ENCODE results near the gene OLFM4.

The OLFM4 gene

GRCh38 chr13:52992110-52992509 is 36.5 kb upstream of the OLFM4 start:
- no peak for DNase-seq (ENCODE audit: low read depth)
- H3K4me3 ChIP-seq (ENCODE audit: low read length): no peak overlapping the region
- no peak for TF ChIP-seq CTCF (conservative IDR thresholded peaks at IDR 0.05; ENCODE audit: low read depth, low read length)

GRCh38 chr13:52994051-52994450 is 34.6 kb upstream of the OLFM4 start:
- no peak for DNase-seq (ENCODE audit: low read depth)
- no peak for TF ChIP-seq CTCF (conservative IDR thresholded peaks at IDR 0.05; ENCODE audit: low read depth, low read length)
- no peak overlapping the region for H3K4me3 ChIP-seq (ENCODE audit: low read length)

GRCh38 chr13:52994865-52995264 is 33.7 kb upstream of the OLFM4 start:
- no peak for TF ChIP-seq CTCF (conservative IDR thresholded peaks at IDR 0.05; ENCODE audit: low read depth, low read length)
- DNase-seq (ENCODE audit: low read depth): no peak
- H3K4me3 ChIP-seq (ENCODE audit: low read length): no peak overlapping the region

GRCh38 chr13:52995946-52996345 is 32.7 kb upstream of the OLFM4 start:
- TF ChIP-seq CTCF (conservative IDR thresholded peaks at IDR 0.05; ENCODE audit: low read depth, low read length): no peak
- no peak for DNase-seq (ENCODE audit: low read depth)
- no peak overlapping the region for H3K4me3 ChIP-seq (ENCODE audit: low read length)

GRCh38 chr13:52997951-52998876 is 30.4 kb upstream of the OLFM4 start:
- no peak for DNase-seq (ENCODE audit: low read depth)
- no peak for TF ChIP-seq CTCF (conservative IDR thresholded peaks at IDR 0.05; ENCODE audit: low read depth, low read length)

GRCh38 chr13:52999093-52999696 is 29.4 kb upstream of the OLFM4 start:
- DNase-seq (ENCODE audit: low read depth): no peak
- TF ChIP-seq CTCF (conservative IDR thresholded peaks at IDR 0.05; ENCODE audit: low read depth, low read length): no peak
- H3K4me3 ChIP-seq (ENCODE audit: low read length): no peak overlapping the region

More at GRCh38 chr13:52997951-52998876, 30.4 kb upstream of the OLFM4 start:
- no peak overlapping the region for H3K4me3 ChIP-seq (ENCODE audit: low read length)
